Hematopoietic multipotent progenitor cell treated with erythropoietin and hydrocortisone succinate and interleukin-3 and kit ligand, for 17 days (in vitro differentiated cells): ENCODE measurements around the gene ZC2HC1B.
A peak's percentile ranks its signal among the peaks of the same experiment; 100 is the strongest.

ENCODE experiments used
- DNase-seq: peaks from one replicate; pipeline ENCODE4 v3.0.0-alpha.2; 2015; ENCODE audit warnings: low spot score

The ZC2HC1B gene

DNA sequence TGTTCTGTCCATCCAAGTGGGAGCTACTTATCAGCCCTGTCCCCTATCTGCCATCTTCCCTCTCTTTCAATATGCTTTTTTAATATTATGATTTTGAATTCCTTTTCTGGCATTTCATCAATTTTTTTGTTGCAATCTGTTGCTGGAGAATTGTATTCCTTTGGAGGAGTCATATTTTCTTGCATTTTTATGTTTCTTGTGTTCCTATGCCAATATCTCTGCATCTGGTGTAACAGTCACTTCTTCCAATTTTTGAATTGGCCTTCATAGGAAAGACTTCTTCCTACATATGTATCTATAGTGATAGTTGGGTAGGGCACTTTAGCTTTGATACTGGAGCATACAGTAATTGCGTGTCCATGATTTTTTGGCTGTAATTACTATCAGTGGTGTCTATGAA, 70.1 kb downstream of the ZC2HC1B start:
- no peak for DNase-seq

DNA sequence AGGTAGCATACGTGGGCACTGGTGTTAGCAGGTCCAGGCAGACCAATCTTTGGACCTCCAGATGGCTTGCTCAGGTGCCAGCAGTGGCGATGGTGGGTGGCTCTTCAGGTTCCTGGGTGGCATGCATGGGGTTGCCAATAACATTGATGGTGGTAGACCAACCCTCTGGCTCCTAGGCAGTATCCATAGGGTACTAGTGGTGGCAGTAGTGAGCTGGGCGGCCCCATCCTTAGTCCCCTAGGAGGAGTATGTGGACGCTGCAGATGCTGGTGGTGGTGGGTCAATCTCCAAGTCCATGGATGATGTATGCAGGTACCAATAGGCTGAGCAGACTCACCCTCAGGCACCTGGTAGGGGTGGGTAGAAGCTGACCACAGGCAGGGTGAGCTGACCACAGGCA, 70.6 kb downstream of the ZC2HC1B start:
- DNase-seq, result no peak

DNA sequence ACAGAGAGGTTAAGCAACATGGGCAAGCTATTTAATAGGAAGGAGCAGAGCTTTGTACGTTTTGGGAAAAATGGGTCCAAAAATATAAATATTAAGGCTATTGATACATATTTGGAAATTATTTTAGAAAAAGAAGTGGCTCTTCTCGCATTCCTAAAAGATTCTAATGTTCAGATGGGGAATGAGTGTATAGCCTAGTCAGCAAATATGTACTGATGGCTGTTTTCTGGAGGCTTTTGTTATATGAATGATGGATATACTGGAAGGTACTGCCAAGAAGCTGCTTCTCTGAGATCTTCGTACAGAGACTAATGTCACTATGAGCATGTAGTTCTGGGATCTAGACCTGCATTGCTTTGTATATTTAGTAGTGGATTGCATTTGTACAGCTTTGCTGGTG, 72.1 kb downstream of the ZC2HC1B start:
- DNase-seq, result no peak

DNA sequence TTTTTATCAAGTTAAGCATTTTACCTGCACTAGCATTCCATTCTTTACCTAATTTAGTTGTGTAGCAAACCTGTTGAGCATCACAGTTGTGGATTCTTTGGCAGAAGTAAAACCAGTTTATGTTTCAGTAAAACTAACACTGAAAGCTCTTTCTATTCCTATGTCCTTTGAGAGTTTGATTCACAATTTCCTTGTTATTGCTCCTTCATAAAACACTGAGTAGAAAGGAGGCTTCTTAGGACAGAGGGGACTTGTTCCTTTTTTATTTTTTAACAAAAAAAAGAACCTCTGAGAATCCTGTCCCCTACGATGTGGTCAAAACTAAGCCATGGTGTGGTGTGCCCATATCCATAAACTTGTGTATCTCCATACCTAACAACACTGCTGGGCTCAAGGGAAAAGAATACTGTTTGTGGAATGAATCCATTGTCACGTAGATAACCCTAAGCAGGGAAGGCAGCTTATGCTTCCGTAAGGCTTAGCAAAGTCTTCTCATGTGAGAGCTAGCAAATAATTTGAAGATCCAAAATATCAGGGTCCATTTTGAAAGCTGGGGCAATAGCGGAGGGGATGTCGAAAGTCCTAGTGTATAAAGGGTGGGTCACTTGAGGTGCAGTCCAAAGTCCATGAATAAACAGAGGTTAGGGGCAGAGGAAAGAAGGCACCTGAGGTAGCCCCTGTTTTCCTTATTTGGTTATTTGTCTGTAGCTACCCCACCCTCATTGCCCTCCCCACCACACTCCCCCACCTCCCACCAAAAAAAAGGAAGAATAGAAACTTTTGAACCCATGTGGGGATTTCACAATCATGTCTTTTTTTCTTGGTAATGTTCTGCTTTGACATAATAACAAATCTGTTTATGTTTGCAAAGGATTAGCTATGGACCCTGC, 72.7 kb downstream of the ZC2HC1B start:
- DNase-seq, result no peak

DNA sequence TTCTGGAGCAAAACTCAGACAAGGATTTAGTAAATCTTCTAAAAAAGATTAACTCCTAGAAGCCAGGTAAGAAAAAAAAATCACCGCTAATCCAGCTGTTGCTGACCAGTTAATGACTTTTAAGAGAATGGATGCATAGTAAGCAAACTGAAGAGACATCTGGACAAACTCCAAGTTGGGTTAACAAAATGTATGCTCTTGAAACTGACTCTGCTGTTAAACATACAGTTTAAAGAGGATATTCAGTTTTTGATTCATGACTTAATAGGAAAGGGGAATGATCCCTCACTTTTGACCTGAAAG, 73.3 kb downstream of the ZC2HC1B start:
- DNase-seq, result no peak

DNA sequence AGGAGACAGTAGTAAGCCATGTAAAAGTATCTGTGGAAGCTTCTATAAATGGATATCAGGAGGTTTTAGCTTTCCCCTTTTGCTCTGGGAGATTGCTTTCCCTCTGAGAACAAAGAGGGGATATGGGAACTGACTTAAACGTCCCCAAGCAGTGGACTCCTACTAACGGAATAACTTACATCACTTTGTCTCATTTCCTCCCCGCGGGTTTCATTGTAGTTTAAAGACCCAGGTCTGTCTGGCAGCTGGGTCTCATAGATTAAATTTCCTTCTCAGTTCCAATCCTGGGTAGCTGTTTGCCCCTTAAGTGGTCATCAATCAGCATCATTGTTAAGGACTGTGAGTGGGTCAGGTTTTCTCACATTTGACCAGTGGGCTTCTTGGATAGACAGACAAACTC, 75.1 kb downstream of the ZC2HC1B start:
- DNase-seq, result no peak

DNA sequence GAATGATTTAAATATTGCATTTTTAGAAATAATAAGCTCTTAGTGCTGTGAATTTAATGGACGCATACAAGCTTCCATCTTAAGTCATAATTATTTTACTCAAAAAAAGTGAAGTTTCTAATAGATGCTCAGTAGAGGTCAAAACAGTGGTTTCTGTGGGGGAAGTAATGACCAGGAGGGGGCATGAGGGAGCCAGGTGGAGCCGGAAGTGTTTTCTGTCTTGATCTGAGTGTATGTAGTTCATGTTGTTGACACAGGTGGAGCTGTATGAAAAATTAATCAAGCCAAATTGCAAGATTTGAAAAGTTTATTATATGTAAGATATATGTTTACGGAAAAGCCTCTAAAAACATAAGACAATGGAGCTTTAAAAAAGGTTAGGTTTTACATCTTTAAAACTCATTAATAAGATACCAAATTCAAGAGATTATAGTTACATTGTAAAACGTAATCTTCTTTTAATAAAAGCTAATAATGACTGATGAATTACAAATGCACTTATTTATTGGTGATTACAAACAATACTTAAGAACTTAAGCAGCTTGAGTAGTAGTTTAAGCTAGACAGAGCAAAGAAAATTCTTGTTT, 75.8 kb downstream of the ZC2HC1B start:
- DNase-seq, result peak; percentile 53

DNA sequence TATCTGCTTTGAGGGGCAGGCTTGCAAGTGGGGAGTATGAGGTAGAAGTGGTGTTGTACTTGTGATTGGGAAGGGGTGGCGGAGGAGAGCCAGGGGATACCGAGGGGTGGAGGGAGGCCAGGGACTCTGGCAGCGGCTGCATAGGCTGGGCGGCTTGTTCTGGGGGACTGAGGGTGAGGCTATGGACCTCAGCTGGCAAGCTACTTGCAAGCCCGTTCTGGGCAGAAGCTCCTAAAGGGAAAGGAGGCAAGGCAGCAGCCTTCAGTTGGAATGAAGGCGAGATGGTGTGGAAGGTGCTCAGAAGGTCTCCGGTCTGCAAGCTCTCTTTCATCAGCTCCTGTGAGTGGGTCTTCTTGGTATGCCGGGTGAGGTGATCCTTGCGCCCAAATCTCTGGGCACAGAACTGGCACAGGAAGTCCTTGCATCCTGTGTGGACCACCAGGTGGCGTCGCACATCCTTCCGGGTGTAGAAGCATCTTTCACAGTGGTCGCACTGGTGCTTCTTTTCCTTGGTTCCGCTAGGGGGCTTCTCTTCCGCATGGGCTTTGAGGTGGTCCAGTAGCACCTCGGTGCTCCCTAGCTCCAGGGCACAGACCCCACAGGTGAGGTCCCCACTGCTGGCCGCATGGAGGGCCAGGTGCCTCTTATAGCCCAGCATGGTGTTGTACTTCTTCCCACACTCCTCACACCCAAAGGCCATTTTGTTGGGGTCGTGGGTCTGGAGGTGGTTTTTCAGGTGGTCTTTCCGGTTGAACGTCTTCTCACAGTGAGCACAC, 77.8 kb downstream of the ZC2HC1B start:
- peak; percentile 55 for DNase-seq

DNA sequence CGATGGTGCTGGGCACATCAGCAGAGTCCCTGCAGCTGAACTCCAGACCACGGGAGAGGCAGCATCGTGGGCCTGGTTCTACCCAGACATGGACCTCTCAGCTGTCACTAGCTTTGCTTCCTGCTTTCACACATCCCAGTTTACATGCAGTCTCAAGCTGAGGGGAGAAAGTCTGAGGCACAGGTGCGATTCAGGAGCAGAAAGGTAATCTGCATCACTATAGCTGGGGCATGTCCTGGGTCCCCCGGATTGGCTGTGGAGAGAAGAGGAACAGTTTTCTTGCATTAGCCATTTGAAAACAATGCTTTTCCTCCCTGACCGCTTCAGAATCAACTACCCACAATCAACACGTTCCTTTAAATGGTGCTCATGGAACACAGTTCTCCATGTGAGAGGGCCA, 83.9 kb downstream of the ZC2HC1B start:
- no peak for DNase-seq

DNA sequence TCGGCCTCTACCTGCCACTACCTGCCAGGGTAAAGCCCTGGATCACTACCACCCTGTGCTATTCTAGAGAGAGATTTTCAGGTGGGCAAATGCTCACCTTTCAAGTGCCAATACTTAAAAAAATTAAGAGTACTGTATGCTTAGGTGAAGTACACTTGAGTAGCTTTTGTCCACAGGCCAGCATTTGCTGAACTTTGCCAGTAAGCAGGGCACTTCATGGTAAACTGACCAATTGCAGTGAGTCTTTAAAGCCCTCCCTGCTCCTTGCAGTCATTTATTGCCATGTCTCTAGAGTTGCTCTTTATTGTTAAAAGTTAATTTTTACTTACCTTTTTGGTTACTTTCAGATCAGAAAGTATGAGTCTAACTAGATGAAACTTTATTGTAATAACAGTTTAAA, 85.3 kb downstream of the ZC2HC1B start:
- no peak for DNase-seq

DNA sequence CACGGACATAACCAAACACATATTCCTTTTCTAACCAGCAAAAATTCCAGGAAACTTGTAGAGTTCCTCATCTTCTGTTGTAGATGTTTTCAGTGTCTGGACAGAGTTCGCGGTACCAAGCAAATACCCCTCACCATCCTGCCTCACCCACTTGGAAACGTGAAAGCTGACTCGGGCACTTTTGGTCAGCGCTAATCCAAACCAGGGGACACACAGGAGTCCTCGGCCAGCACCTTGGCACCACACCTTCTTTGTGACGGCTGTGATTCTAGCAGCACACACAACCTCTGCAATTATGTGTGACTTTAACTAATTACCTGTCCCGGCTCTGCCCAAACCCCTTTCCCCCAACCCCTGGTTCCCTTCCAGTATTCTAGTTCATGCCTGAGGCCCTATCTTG, 85.7 kb downstream of the ZC2HC1B start:
- DNase-seq, result no peak

DNA sequence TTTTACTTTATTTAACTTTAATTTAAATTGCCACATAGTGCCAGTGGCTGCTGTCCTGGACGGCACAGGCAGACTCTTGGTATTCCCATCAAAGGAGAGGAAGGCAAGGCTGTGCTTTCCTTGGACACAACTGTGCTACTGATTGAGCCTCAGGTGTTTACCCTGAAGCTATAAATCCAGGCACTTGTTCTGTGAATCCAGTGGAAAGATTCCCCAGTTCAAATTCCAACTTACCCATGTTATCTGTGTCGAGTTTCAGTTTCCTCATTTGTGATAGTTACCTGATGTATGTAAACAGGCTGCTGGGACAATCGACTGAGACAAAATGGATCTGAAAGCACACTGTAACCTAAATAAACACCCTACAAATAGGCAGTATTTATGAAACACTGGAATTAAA, 86.6 kb downstream of the ZC2HC1B start:
- no peak for DNase-seq

DNA sequence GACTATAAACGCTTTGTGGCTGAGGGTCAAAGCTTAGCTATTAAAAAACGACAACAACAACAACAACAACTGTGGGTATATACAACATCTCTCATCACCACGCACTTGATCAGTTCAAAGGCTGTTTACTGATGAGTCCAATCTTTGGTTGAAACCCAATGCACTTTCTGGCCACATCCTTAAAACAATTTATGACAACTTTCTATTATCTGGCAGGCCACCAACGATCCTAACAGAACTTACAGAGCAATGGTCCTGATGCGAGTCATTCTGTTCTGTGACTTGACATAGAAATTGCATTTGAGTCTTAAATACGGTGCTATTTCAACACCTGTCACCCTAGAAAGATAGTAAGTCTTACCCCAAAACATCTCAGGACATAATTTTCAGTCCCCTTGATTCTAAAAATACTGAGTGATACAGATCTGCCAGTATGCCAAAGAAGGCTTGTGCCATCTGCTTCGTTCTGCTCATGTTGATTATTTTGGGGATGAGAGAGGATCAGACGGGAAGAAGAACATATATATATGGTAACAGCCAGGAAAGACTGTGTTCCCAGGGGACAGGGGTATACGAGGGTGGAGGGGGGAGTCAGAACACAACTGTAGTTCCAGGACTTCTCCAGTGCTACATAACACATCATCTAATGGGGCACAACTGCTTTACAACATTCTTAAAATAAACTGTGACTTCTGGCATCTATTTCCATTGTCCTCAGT, 87.9 kb downstream of the ZC2HC1B start:
- DNase-seq, result no peak

DNA sequence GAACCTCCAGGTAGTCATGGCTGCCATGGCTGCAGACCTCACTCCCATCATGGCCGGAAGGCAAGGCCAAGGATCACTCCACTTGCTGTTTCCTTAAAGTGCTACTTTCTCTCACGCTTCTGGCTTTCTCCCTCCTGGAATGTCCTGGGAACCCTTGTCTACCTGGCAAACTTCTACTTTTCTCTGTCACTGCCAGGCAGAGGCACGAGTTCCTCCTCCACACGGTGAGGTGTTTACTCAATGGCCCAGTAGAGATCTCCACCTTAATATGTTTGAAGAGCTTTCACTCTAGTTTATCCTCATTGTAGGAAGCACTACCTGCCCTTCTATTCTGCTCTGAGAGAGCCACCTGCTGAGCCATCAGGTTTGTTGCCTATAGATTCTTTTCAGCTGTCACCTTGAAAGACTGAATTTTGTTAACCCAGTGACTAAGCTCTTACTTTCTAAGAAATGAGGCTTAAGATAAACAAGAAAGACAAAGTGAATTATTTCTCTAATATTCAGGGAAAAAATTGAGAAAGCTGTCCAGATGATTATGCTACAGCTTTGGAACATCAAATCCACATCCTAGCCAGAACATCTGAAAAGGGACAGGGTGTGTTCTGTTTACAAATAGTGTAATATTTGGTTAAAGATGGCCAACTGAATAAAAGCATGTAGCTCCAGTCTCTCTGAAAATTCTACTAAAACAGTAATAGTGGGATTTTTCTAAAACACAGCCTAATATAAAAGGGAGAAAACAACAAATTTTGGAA, 88.8 kb downstream of the ZC2HC1B start:
- no peak for DNase-seq

DNA sequence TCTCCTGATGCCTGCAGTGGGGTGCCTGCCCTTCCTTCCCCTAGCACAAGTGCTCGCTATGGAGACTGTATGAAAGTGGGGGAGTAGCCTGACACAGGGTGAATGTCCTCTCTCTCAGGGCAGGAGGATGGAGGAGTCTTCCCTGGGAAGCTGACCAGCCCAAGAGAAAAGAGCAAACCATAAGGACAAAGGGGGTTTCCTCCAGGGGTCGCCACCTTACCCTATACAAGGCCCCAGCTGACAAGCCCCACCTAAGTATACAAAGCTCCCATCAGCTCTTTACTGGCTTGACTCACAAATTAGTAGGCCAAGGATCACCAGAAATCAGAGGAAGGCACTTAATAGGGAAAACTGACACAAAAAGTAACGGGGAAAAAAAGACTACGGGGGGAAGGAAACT, 89.6 kb downstream of the ZC2HC1B start:
- DNase-seq, result no peak

DNA sequence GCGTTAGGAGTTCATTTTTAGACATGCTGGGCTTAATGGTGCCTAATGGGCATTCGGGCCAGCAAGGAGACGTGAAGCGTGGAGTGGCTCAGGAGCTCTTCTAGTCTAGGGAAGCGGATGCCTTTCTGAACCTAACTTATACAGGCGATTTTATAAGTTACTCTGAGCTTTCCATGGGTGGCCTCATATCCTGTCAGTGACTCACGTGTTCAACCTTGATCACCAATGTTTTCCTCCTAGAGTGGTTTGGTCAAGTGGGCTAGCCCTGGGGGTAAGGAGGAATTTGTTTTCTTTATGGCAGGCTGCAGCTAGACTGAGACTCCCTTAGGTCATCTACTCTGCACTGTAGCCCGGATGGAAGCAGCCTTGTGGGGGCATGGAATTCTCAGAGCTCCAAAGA, 91.7 kb downstream of the ZC2HC1B start:
- no peak for DNase-seq

DNA sequence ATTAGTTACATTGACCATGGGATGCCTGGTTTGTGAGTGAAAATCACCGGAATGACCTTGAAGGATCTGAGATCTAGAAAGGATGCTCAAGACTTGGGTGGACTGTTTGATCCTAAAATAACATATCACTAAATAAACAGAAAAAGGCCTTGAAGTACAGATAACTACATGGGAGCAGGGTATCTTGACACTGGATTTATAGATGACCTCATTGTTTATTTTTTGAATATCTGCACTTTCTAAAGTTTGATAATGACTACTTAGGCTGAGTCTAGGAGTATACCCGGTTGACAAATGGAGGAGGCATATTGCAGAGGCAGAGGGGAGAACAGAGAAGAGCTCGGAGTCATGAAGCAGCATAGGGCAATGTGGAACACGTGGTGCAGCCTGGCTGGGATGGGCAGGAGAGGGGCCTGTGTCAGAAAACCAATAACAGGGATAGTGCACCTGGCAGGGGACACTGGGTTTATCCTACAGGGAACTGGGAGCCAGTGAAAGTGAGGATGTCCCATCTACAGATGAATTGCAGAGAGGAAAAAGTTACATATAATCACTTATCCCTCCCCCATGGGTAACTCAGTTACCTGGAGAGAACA, 93.5 kb downstream of the ZC2HC1B start:
- no peak for DNase-seq

DNA sequence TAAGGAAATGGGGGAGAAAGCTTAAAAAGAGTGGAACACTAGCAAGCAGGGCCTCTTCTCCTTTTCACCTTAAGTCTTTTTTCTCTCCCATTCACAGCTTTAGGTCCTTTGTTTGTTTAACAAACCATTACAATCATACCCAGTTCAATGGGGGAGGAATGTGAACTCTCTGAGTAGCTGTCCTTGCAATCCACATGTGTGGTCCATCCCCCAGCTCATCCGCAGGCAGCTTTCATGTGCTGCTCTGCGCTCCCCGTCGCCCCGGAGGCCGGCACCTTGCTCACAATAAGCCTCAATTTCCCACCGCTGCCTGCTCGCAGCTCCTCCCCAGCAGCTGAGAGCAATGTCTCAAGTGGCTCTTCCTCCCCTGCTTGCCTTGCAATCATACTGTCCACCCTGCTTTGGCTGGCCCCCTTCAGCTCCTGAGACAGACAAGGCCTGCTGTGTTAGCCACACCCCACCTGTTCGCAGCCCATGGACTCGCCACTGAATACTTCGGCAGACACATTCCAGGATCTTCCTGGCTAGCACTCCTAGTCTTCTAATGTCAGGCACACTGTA, 94.6 kb downstream of the ZC2HC1B start:
- DNase-seq, result no peak

DNA sequence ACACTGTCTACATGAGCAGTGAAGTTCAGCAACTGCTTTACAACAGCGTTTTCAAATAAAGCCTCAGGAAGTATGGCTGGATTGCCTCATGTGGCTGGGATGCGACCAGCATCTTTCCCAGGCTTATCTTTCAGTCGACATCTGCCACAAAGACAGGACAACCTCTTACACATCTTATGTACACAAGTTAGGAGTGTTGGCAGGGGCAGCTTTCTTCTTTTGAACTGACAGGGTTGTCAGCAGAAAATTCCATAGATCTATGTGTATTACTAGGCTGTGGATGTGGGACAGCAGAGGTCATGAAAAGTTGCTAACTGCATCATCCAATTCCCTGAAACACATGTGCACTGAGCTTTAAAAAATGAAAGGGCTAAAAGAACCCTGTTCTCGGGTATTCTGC, 95.7 kb downstream of the ZC2HC1B start:
- no peak for DNase-seq

DNA sequence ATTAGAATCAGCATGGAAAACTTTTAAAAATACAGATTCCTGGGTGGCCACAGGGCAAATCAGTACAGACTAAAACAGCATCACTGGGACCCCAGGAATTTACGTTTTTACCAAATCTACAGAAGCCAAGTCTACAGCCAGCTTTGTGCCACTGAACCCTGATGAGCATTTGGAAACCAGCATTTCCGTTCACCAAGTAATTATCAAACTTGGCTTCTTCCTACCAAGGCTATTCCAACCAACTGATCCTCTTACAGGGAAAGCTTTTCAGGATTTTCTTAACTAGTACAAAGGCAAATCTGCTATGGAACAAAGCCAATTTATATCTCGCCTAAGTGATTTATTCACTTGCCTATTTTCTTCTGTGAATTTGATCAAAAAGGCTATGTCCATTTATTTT, 96.8 kb downstream of the ZC2HC1B start:
- DNase-seq, result no peak
